K562 (cell line): ENCODE results near the gene JPH3. TPM values are rescaled to one million over a fixed set of nuclear protein-coding genes. Genes with fewer than 3 reads are reported as not detected.

ENCODE experiments used
- E2F8 ChIP-seq: fragments of 450-650 bp; IDR thresholded peaks from 2 replicates; pipeline ENCODE4 v1.7.1; 2018; ENCODE audit warnings: mild to moderate bottlenecking, low read depth; ENCODE audit not compliant: partially characterized antibody
- REST ChIP-seq, 2 experiments: fragments of 450-650 bp; formaldehyde crosslinking in 1 of 2; IDR thresholded peaks; 2 replicates each; pipeline versions ENCODE4 v1.4.0 to v1.6.1; 2014 to 2020; ENCODE audit warnings: mild to moderate bottlenecking in 2 of 2, borderline replicate concordance in 1 of 2, low read depth in 1 of 2
- ZMIZ1 ChIP-seq, 2 experiments: fragments of 150-350 bp in 1 of 2; IDR thresholded peaks; 2 replicates each; pipeline ENCODE4 v1.6.1; 2012 to 2016; ENCODE audit warnings: low read depth in 2 of 2, low read length in 2 of 2, mild to moderate bottlenecking in 1 of 2, moderate library complexity in 1 of 2
- ZNF277 ChIP-seq: fragments of 250-450 bp; sonication (Bioruptor Pico); IDR thresholded peaks from 2 replicates; pipeline ENCODE4 v1.8.0; 2022; ENCODE audit warnings: inconsistent platforms, mild to moderate bottlenecking, moderate library complexity, borderline replicate concordance
- polyA plus RNA-seq, 8 experiments: library from polyadenylated mRNA; depleted of rRNA in 4 of 8; stranded (reverse) in 5 of 8; unstranded in 3 of 8; fragments of >200 nt; fragmentation: Nextera tagmentation in 2 of 8; fragmentation: Illumina TruSeq in 1 of 8; extraction: Ambion mirVana in 2 of 8; extraction: Trizol in 1 of 8; gene quantifications; 2 replicates each; pipeline versions ENCODE4 v1.2.1 to v1.2.3, GENCODE V29; 2011 to 2014; ENCODE audit warnings: inconsistent platforms in 1 of 8, missing spikeins in 1 of 8
- total RNA-seq, 7 experiments: library from RNA; depleted of rRNA in 6 of 7; stranded (reverse); fragments of >200 nt in 6 of 7; fragmentation: Illumina TruSeq in 2 of 7; extraction: Trizol in 2 of 7; gene quantifications; 2 replicates each; pipeline versions ENCODE4 v1.2.1 to v1.2.3, GENCODE V29; 2011 to 2021; ENCODE audit warnings: low replicate concordance in 1 of 7

The JPH3 gene
- total and polyA plus RNA-seq, 9 of the 15 experiments (the other 6 are each of a cell fraction or from before 2014, with no cell fraction given) = 0.01 TPM; not detected in 8

GRCh38 chr16:87560428-87561199, 41.7 kb upstream of the JPH3 start (continued):
- TF ChIP-seq ZMIZ1 (IDR thresholded peaks at IDR 0.05; ENCODE audit: low read depth in 2 of 2, low read length in 2 of 2) = no peak
- TF ChIP-seq E2F8 = no peak
- TF ChIP-seq REST (IDR thresholded peaks at IDR 0.05; ENCODE audit: borderline replicate concordance) = no peak
- TF ChIP-seq REST (CRISPR knock-in tag; IDR thresholded peaks at IDR 0.05; ENCODE audit: low read depth) = no peak
- TF ChIP-seq ZNF277 (CRISPR knock-in tag) = no peak
